Hematopoietic multipotent progenitor cell treated with erythropoietin and hydrocortisone succinate and interleukin-3 and kit ligand, for 17 days (in vitro differentiated cells): ENCODE data around the gene C11orf52.

Experiments used
- DNase-seq: peaks from one replicate; pipeline ENCODE4 v3.0.0-alpha.2; 2015; ENCODE audit warnings: low spot score

Gene C11orf52

DNA sequence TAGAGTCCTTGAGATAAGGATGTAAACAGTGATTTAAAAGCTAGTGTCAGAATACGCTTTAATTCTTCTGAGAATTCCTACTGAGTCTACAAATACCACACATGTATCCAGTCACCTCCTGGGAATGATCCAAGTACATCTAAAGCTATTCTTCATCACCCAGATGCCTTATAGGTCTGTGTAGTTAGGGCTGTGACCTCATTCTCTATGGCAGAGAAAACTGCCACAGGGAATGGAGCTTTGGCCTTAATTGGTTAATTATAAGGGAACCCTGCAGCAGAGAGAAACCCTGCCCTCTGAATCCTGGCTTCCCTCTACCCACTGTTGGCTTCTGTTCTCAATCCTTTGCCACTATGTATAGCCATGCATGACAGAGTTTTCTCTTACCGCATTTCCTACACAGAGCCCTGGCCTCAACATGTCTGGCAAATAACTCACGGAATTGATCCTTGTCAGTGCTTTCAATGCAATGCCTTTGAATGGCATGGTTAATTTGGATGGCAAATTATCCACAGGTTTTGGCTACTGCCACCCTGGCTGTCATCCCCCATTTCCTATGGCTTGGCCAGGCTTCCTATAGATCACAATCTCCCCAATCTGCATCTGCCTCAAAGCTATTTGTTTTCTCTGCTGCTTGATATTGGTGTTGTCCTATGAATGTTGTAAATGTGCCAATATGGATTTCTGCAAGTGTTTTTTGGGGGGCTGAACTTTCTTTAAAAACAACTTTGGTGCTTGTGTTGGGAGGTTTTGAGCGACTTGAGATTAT lies 21.3 kb downstream of the C11orf52 start:
- DNase-seq, result no peak

DNA sequence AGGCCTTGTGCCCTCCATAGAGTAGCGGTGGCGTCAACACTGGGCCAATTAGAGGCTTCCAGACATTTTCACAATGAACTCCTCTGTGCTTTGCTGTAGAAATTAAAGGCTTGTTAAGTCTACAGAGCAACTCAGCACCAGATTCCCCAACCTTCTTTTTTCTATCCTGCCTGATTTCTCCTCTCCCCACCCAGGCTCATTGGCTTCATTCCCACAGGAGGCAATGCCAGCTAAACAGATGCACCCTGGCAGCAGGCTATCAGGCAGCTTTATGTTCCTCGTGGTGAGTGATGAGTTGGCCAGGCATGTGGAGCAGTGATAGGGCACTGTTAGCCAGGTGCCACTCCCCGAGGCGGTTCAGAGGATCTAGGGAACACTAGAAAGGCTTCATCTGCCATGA lies 23.2 kb downstream of the C11orf52 start:
- no peak for DNase-seq

DNA sequence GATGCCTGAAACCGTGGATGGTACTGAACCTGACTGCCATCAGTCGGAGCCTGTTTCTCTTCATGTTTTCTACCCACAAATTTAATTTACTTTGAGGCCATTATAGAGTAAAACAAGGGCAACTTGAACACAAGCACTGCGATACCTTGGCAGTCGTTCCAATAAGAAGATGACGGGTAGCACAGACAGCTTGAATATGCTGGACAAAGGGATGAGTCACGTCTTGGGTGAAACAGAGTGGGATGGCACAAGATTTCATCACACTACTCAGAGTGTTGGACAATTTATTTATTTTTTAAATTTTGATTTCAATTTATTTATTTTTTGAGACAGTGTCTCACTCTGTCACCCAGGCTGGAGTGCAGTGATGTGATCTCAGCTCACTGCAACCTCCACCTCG lies 24.1 kb downstream of the C11orf52 start:
- DNase-seq, result no peak

DNA sequence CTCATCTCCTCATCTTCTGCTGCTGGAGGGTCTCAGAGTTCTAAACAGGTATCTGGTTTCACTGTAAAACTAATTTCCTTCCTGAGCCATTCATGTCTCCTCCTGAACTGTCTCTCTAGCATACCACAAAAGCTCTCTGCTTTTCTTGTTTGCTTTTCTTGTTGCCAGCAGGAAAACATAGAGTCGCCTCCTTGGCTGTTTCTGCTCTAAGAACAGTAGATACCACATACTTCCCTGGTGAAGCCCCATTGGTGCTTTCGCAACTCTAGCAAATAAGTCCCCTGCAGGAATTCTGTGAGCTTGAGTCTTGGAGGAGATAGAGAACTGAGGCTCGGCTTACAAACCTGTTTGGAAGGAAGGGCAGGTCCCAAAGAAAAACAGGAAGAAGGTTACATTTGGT lies 25.4 kb downstream of the C11orf52 start:
- no peak for DNase-seq

DNA sequence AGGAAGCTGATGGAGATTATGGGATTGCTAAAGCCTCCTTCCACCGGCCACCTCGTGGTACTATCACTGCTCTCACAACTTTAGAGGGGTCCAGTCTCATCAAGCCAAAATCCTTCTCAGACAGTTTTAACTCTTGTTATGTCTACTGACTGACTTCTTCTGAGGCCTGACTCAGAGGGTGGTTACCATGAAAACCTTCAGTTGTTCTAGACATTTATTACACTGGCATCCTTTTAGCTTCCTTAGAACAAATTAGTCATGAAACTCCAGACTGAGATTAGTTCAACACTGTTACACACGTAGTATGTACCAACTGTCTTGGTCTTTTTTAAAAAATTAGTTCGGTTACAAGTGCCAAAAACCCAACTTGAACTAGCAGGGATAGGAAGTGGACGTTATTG lies 25.9 kb downstream of the C11orf52 start:
- no peak for DNase-seq

DNA sequence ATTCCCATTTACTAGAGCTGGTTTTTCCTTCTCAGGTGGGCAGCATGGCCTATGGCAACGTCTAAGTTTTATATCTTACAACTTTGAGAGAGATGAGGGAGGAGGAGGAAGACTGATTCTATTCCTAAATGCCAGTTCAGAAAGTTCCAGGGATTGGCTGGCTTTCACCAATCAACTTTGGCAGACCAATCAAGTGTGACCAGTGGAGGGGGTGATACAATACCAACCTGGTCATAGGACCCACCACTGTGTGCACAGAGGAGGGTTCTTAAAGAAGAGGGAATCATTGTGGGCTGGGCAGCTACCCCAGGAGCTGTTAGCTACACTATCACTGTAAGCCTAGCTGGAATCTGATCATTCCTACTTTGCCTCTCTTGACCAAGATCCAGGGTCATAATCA lies 26.5 kb downstream of the C11orf52 start:
- no peak for DNase-seq

DNA sequence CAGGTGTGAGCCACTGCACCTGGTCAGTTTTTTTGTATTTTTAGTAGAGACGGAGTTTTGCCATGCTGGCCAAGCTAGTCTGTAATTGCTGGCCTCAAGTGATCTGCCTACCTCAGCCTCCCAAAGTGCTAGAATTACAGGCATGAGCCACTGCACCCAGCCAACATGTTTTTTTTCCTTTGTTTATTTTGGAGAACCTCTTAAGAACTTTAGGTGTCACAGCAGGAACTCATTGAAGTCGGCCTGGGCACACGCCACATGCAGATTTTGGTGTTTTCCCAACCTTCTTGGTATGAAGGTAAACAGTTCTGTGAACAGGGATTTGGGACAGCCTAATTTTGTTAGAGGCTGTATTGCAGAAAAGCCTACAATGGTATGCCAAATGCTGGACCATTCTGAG lies 27.8 kb downstream of the C11orf52 start:
- no peak for DNase-seq

DNA sequence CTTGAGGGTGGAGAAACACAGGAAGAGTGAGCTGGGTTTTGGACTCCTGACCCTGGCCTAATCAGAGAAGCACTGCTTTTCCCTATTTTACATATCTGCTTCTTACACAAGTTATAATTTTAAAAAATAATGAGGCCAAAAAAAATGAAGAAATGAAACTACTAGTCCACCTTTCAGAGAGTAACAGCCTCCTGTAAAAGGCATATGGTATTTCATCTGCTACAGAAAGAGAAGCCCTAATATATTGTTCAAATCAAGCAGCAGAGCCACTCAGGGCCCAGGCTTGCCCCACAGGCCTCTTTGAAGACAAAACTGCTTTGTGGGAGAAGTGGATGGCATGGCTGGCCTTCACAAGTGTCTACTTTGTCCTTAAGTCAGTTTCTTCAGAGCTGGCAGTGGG lies 28.4 kb downstream of the C11orf52 start:
- DNase-seq, result no peak

DNA sequence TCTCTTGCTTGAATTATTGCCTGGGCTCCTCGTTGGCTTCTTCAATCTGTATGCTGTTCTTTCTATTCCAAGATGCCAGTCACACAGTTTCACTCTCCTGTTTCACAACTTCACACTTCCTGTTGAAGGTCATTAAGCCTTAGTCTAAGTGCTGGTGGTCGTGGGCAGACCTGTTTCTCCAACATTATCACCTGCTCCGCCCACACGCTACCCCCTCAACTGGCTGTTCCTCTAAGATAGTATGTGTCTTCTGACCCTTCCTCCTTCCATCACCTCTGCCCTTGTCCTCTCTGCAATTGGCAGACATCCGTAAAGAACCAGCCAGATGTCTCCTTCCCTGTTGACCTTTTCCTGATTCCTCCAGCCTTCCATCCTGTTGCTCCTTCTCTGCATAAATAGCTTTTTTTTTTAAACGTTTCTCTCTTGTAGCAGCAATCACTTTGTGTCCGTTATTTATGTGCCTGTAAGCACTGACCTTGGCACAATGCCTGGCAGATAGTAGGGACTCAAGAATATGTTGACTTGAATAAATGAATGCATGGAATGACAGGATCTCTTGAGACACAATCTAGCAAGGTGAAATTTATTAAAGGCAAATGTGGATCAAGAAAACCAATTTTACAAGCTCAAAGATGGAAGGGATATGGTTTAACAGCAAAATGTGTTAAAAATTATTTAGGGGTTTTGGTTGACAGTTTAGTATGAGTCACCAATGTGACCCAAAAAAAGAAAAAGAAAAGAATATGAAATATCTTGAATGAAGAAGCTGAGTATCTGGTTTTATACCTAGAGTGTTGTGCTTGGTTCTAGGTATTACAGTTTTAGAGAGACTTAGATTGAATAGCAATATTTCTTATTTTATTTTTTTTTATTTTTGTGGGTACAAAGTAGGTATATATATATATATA lies 31.1 kb downstream of the C11orf52 start:
- no peak for DNase-seq

DNA sequence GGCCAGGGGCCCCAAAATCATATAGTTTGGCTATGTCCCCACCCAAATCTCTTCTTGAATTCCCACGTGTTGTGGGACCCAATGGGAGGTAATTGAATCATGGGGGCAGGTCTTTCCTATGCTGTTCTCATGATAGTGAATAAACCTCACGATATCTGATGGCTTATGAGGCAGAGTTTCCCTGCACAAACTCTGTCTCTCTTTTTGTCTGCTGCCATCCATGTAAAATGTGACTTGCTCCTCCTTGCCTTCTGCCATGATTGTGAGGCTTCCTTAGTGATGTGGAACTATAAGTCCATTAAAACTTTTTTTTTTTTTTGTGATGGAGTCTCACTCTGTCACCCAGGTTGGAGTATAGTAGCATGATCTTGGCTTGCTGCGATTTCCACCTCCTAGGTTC lies 32.9 kb downstream of the C11orf52 start:
- no peak for DNase-seq

DNA sequence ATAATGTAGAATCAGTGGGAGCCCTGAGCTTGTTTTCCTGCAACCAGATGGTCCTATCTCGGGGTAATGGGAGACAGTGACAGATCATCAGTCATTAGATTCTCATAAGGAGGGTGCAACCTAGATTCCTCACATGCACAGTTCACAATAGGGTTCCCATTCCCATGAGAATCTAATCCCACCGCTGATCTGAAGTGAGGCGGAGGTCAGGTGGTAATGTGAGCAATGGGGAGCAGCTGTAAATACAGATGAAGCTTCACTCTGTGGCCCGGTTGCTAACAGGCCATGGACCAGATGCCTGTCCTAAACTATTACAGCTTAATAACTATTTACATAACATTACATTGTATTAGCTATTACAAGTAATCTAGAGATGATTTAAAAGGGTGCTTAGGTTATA lies 35.4 kb downstream of the C11orf52 start:
- no peak for DNase-seq

DNA sequence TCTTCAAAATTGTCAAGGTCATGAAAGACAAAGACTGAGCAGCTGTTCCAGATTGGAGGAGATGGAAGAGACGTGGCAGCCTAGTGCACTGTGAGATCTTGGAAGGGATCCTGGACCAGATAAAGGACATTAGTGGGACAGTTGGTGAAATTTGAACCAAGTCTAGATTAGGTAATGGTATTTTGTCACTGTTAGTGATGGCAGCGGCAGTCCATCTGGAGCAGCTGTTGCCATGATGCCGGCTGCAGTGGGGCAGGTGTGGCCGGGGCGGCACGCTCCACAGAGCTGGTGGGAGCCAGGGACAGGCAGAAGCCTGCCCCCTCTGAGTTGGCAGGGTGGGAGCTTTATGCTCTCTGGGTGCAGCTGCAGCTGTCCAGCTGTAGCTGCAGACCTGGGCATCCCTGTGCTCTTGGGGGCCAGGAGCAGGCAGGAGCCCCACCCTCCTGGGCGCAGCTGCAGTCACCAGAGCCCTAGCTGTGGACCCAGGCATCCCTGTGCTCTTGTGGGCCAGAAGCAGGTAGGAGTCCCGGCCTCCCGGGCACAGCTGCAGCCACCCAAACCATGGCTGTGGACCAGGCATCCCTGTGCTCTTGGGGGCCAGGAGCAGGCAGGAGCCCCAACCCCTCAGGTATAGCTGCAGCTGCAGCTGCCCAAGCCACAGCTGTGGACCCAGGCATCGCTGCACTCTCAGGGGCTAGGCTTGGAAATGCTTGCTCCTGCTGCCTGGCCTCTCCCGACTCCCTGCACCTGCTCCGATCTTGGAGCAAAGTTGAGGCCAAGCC lies 39.1 kb downstream of the C11orf52 start:
- no peak for DNase-seq

DNA sequence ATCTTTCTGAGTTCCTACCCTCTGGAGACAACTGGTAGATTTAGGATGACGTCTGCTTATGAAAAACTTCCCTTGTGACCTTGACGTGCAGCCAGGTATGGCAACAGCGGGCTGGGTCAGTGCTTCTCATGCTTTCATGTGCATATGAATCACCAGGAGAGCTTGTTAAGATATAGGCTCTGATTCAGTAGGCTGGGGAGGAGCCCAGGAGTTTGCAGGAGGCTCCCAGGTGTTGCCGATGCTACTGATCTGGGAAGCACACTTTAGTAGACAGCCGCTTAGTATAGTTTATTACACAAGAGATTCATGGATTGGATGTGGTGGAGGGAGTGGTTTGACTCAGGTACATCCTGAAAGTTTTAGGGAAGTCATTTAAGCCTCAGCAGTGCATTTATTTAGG lies 42.2 kb downstream of the C11orf52 start:
- no peak for DNase-seq

DNA sequence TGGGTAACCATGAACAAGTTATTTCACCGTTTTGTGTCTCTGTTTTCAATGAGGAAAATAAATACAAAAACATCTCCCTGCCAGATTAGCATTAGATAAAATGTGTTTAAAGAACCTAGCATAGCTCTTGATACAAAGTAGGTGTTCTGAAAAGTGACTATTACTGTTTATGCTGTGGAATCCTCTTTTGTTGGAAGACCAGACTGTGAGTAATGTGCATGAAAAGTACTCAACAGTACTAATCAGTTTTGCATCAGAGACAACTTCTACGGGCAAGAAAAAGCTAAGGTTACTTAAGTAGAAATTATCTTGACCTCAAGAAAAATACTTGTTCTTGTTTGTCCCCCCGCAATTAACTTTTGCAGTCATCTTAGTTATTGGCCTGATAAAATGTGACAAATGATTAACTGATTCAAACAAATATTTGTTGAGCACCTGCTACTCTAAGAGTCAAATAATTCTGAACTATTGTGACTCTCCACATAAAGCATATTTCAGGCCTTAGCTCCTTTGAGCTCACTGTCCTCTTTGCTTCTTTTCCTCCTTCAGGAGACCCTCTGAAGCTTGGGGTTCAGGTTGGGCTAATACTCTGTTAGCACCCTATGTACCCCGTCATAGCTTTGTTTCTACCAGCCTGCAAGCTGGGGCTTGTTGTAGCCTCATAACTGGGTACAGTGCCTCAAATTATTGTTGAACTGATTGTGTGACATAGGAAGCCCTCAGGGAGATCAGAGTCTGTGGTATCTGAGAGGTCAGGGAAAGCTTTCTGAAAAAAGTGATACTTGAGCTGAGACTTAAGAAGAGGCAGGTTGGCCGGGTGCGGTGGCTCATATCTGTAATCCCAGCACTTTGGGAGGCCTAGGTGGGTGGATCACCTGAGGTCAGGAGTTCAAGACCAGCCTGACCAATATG lies 42.9 kb downstream of the C11orf52 start:
- no peak for DNase-seq

DNA sequence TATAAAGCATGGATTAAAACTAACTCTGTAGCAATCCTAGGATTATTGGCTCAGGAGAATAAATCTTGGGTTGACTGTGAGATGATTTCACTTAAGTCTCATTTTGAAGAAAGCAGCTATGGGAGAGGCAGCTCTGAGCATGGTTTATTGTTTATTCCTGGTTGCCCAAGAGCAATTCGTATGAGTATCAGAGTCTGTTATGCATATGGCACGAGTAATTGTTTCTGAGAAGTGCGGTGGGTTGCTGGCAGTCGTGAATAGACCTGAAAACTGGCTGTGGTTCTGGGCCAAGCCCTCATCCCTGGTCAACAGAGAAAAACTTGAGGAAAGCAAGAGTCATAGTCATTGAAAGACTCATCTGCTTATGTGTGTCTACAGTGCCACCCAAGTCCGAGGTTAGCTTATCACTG lies 45.2 kb downstream of the C11orf52 start:
- DNase-seq, result no peak

DNA sequence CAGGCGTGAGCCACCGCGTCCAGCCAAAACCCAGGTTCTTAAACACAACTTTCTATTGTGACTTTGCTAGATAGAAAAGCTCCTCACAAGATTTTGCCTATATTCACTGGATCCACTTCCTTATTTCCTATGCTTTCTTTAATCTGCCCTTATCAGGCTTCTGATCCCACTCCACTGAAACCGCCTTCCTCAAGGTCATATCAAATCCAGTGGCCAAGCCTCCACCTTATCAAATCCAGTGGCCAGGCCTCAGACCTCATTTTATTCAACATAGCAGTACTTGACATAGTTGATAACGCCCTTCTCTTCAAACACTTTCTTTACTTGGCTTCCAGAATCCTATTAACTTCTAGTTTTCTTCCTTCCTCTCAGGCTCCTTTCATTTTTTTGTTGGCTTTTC lies 48.0 kb downstream of the C11orf52 start:
- DNase-seq, result no peak

DNA sequence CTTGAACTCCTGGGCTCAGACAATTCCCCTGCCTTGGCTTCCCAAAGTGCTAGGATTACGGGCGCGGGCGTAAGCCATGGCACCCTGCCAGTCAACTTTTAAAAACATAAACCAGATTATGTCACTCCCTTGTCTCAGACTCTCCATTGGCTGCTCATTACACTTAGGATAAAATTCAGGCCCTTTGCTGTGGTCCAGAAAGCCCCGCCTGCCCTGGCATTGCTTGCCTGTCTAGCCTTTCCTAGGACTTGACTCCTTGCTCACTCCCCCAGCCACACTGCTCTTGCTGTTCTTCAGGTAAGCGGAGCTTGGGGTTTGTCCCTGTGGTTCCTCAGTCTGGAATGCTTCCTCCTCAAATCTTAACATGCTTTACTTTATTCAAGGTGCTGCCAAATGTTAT lies 48.9 kb downstream of the C11orf52 start:
- no peak for DNase-seq

DNA sequence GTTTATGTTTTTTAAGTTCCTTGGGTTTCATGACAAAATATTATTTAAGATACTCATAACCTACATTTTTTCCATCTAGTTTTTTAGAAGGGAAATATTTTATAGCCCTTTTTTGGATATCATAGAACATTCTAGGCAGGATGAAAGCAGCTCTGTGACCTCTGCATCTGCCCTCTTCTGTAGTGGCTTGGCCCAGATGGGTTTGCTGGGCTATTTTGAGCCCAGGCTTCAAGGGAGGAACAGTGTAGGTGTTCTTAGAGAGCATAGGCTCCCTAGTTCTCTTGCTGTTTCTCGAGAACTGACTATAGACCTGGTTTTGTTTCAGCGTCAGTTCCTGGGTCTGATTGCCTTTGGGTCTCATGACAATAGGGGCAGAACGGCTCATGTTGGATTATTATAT lies 50.6 kb downstream of the C11orf52 start:
- DNase-seq, result no peak

DNA sequence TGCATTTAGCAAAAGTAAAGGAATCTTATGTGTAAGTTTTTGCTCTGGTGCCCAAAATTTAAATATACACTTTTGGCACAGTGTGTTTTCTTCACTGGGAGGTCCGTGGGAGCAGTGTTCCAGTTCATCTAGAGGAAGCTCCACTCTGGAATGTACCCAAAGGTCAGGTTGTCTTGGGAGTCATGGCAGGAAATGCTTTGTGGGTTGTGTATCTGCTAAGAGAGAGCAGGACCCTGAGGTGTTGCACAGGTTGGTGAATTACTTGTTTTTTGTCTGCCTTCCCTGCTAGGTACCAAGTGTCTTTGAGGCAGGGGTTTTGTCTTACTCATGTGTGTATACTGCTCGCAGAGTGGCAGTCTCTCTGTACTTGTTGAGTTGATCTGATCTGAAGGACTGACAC lies 55.7 kb downstream of the C11orf52 start:
- DNase-seq, result no peak

DNA sequence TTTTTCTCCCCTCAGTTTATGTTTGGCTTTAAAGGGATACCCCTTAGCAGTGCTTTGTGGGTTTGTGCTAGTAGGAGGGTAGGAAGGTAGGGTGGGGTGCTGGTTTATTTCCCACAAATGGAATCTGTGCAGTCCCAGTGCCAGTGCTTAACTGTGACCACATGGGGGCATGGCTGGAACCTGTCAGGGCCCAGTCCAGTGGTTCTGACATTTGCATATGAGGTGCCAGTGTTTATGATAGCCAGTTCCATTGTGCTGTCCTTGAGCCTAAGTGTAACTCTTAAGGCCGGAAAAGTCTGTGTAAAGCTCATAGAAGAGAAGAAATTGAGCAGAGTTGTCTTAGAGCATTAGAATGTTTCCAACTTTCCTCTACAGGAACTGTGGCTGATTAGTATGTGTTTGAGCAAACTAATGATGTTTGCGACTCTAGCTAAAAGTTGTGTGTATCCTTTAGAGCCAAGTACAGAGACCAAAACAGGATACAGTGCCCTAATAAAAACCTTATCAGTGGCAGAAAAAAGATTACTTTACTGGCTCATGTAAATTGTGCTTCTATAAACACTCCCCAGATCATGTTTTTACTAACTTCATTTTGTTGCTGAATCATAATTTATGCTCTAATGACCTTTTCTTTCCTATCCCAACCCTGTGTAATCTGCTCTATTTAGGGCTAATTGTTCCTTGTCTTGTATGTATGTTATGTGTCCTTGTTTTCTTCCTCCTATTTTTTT lies 56.5 kb downstream of the C11orf52 start:
- no peak for DNase-seq
